C4-2B (cell line): ENCODE data around the gene C11orf58.

ENCODE experiments used
- CTCF ChIP-seq: fragments of 450-650 bp; conservative IDR thresholded peaks from 2 replicates; pipeline ENCODE4 v1.5.1; 2017; ENCODE audit warnings: mild to moderate bottlenecking
- ZFX ChIP-seq: fragments of 450-650 bp; IDR thresholded peaks from 2 replicates; pipeline ENCODE4 v1.6.1; 2017

GRCh38 chr11:16793511-16793910 is 55.1 kb downstream of the C11orf58 start:
- TF ChIP-seq CTCF = no peak
- TF ChIP-seq ZFX = no peak
